ENCODE data around the gene MBTPS1.

DNA sequence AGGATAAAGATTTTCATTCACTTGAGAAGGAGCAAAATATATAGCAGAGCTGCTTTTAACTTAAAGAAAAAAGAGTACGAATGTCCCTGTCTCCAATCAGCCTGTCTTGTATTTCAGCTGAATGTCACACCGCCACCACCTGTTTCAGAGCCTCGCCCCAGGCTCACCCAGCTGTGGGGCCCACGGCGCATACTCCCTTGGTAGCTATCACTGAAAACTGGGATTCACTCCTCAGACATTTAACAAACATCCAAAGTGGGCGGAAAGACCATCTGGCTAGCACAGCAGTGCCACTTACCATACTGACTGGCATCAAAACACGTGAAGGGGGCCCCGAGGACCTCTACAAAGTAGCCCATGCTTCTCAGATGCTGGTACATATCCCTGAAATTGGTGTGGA is 48.7 kb downstream of the MBTPS1 start:
- TF ChIP-seq CTCF (IDR thresholded peaks at IDR 0.05) (no peak), POLR2A (IDR thresholded peaks at IDR 0.05) (no peak)
